ENCODE results near the gene CYP4Z1.
A peak's percentile ranks its signal among the peaks of the same experiment; 100 is the strongest.
"Not testable (repeated sequence)": the region's sequence is repeated elsewhere in the genome, so short reads cannot be mapped to it uniquely, and the experiment has no call there.

CYP4Z1 gene

GRCh38 chr1:47067097-47067594 lies at the start of gene CYP4Z1:
Gene CYP4Z1 (plus strand): TSS chr1:47067231. CDS start chr1:47067491, 260 bp downstream.
- DNase-seq (ENCODE audit: low spot score): no peak

GRCh38 chr1:47021070-47021469 lies 46.0 kb upstream of the CYP4Z1 start:
- no peak for DNase-seq (ENCODE audit: low spot score)

- DNase-seq (ENCODE audit: low spot score): no peak
These were observed 43.5 kb upstream of the CYP4Z1 start, which contains the start of gene CYP4X1 for GRCh38 chr1:47023268-47024140. Gene CYP4X1 (plus strand): TSS chr1:47023669. CDS start chr1:47023818, 149 bp downstream.

GRCh38 chr1:47024141-47024801 lies 42.8 kb upstream of the CYP4Z1 start:
- no peak for DNase-seq (ENCODE audit: low spot score)

GRCh38 chr1:47030170-47030805 lies 36.7 kb upstream of the CYP4Z1 start:
- no peak for DNase-seq (ENCODE audit: low spot score)

GRCh38 chr1:47031059-47031458 lies 36.0 kb upstream of the CYP4Z1 start:
- no peak for DNase-seq (ENCODE audit: low spot score)

- no peak for DNase-seq (ENCODE audit: low spot score)
These were observed 35.4 kb upstream of the CYP4Z1 start for GRCh38 chr1:47031585-47031984.

GRCh38 chr1:47036764-47037163 lies 30.3 kb upstream of the CYP4Z1 start:
- DNase-seq (ENCODE audit: low spot score): no peak

GRCh38 chr1:47059376-47059775 lies 7.7 kb upstream of the CYP4Z1 start:
- no peak for DNase-seq (ENCODE audit: low spot score)

- not testable (repeated sequence) for DNase-seq (ENCODE audit: low spot score)
These were observed 2.0 kb downstream of the CYP4Z1 start for GRCh38 chr1:47069080-47069479.

- DNase-seq (ENCODE audit: low spot score): not testable (repeated sequence)
These were observed 2.5 kb downstream of the CYP4Z1 start for GRCh38 chr1:47069509-47069908.

GRCh38 chr1:47089356-47089755 lies 22.3 kb downstream of the CYP4Z1 start:
- DNase-seq (ENCODE audit: low spot score): peak; percentile 32

- not testable (repeated sequence) for DNase-seq (ENCODE audit: low spot score)
These were observed 24.4 kb downstream of the CYP4Z1 start for GRCh38 chr1:47091476-47091875.

- DNase-seq (ENCODE audit: low spot score): no peak
These were observed 37.8 kb downstream of the CYP4Z1 start for GRCh38 chr1:47104816-47105215.

GRCh38 chr1:47106792-47107191 lies 39.8 kb downstream of the CYP4Z1 start:
- DNase-seq (ENCODE audit: low spot score): no peak

- not testable (repeated sequence) for DNase-seq (ENCODE audit: low spot score)
These were observed 41.0 kb downstream of the CYP4Z1 start for GRCh38 chr1:47107851-47108574.

- DNase-seq (ENCODE audit: low spot score): not testable (repeated sequence)
These were observed 42.5 kb downstream of the CYP4Z1 start for GRCh38 chr1:47109482-47109881.

- no peak for DNase-seq (ENCODE audit: low spot score)
These were observed 46.1 kb downstream of the CYP4Z1 start for GRCh38 chr1:47113178-47113577.

- DNase-seq (ENCODE audit: low spot score): not testable (repeated sequence)
These were observed 54.0 kb downstream of the CYP4Z1 start for GRCh38 chr1:47121039-47121438.

- DNase-seq (ENCODE audit: low spot score): not testable (repeated sequence)
These were observed 57.8 kb downstream of the CYP4Z1 start for GRCh38 chr1:47124834-47125233.

- DNase-seq (ENCODE audit: low spot score): not testable (repeated sequence)
These were observed 60.0 kb downstream of the CYP4Z1 start for GRCh38 chr1:47126997-47127396.

GRCh38 chr1:47128221-47128620 lies 61.2 kb downstream of the CYP4Z1 start:
- DNase-seq (ENCODE audit: low spot score): no peak
